ENCODE results near the gene KCNMB2.
"Not testable (repeated sequence)": the region's sequence is repeated elsewhere in the genome, so short reads cannot be mapped to it uniquely, and the experiment has no call there.

The KCNMB2 gene

GRCh38 chr3:178739720-178740119 is 203.5 kb downstream of the KCNMB2 start:
- Mint-ChIP-seq H3K27me3 (peaks cover 7% of the 10 kb centered on the region), H3K4me3 (no peak overlapping the region), H3K36me3 (no peaks in the 10 kb centered on the region), H3K4me1 (no peaks in the 10 kb centered on the region), H3K27ac (no peak overlapping the region), H3K9me3 (no peaks in the 10 kb centered on the region)
- DNase-seq (ENCODE audit: low spot score in 2 of 2) (no peak), ATAC-seq (ENCODE audit: low read depth) (no peak)

- H3K27me3 Mint-ChIP-seq: peaks cover 7% of the 10 kb centered on the region
- peaks cover 2% of the 10 kb centered on the region for H3K9me3 Mint-ChIP-seq
- no peaks in the 10 kb centered on the region for H3K4me1 Mint-ChIP-seq
- no peak overlapping the region for H3K4me3 Mint-ChIP-seq
- ATAC-seq (ENCODE audit: low read depth): no peak
- no peak overlapping the region for H3K27ac Mint-ChIP-seq
- no peak for DNase-seq (ENCODE audit: low spot score in 2 of 2)
- H3K36me3 Mint-ChIP-seq: no peaks in the 10 kb centered on the region
Observed at GRCh38 chr3:178741020-178741419, 204.8 kb downstream of the KCNMB2 start.

- ATAC-seq (ENCODE audit: low read depth) (no peak), DNase-seq (ENCODE audit: low spot score in 2 of 2) (no peak)
- no peaks in the 10 kb centered on the region for H3K4me1 Mint-ChIP-seq
- no peak overlapping the region for H3K27ac Mint-ChIP-seq
- H3K36me3 Mint-ChIP-seq: no peaks in the 10 kb centered on the region
- H3K4me3 Mint-ChIP-seq: no peak overlapping the region
- H3K9me3 Mint-ChIP-seq: peaks cover 3% of the 10 kb centered on the region
- peaks cover 6% of the 10 kb centered on the region for H3K27me3 Mint-ChIP-seq
Observed at GRCh38 chr3:178743297-178743696, 207.1 kb downstream of the KCNMB2 start.

- H3K4me3 Mint-ChIP-seq; H3K9me3 Mint-ChIP-seq; H3K27ac Mint-ChIP-seq; H3K27me3 Mint-ChIP-seq; H3K4me1 Mint-ChIP-seq; ATAC-seq (ENCODE audit: low read depth); DNase-seq (ENCODE audit: low spot score in 2 of 2); H3K36me3 Mint-ChIP-seq: not testable (repeated sequence)
Observed at GRCh38 chr3:178745861-178746655, 209.8 kb downstream of the KCNMB2 start.

GRCh38 chr3:178748874-178749273 is 212.6 kb downstream of the KCNMB2 start:
- H3K9me3 Mint-ChIP-seq: peaks cover 4% of the 10 kb centered on the region
- no peak for DNase-seq (ENCODE audit: low spot score in 2 of 2)
- peaks cover 1% of the 10 kb centered on the region for H3K27me3 Mint-ChIP-seq
- peaks cover 4% of the 10 kb centered on the region for H3K4me1 Mint-ChIP-seq
- H3K27ac Mint-ChIP-seq: no peak overlapping the region
- no peaks in the 10 kb centered on the region for H3K36me3 Mint-ChIP-seq
- no peak overlapping the region for H3K4me3 Mint-ChIP-seq
- no peak for ATAC-seq (ENCODE audit: low read depth)

- DNase-seq (ENCODE audit: low spot score in 2 of 2): no peak
- peaks cover 4% of the 10 kb centered on the region for H3K4me1 Mint-ChIP-seq
- no peak overlapping the region for H3K27ac Mint-ChIP-seq
- peaks cover 2% of the 10 kb centered on the region for H3K27me3 Mint-ChIP-seq
- H3K9me3 Mint-ChIP-seq: peaks cover 5% of the 10 kb centered on the region
- H3K36me3 Mint-ChIP-seq: no peaks in the 10 kb centered on the region
- no peak for ATAC-seq (ENCODE audit: low read depth)
- H3K4me3 Mint-ChIP-seq: no peak overlapping the region
Observed at GRCh38 chr3:178749471-178749870, 213.2 kb downstream of the KCNMB2 start.

GRCh38 chr3:178750639-178751300 is 214.5 kb downstream of the KCNMB2 start:
- no peak overlapping the region for H3K4me3 Mint-ChIP-seq
- peaks cover 3% of the 10 kb centered on the region for H3K27me3 Mint-ChIP-seq
- peaks cover 4% of the 10 kb centered on the region for H3K4me1 Mint-ChIP-seq
- DNase-seq (ENCODE audit: low spot score in 2 of 2): no peak
- no peak overlapping the region for H3K27ac Mint-ChIP-seq
- no peak for ATAC-seq (ENCODE audit: low read depth)
- peaks cover 3% of the 10 kb centered on the region for H3K9me3 Mint-ChIP-seq
- H3K36me3 Mint-ChIP-seq: no peaks in the 10 kb centered on the region

GRCh38 chr3:178752843-178753242 is 216.6 kb downstream of the KCNMB2 start:
- peaks cover 2% of the 10 kb centered on the region for H3K9me3 Mint-ChIP-seq
- H3K27me3 Mint-ChIP-seq: peaks cover 1% of the 10 kb centered on the region
- DNase-seq (ENCODE audit: low spot score in 2 of 2) (no peak), ATAC-seq (ENCODE audit: low read depth) (no peak)
- H3K27ac Mint-ChIP-seq: no peak overlapping the region
- peaks cover 4% of the 10 kb centered on the region for H3K4me1 Mint-ChIP-seq
- H3K36me3 Mint-ChIP-seq: no peaks in the 10 kb centered on the region
- H3K4me3 Mint-ChIP-seq: no peak overlapping the region

GRCh38 chr3:178754852-178755510 is 218.7 kb downstream of the KCNMB2 start:
- H3K27ac Mint-ChIP-seq: no peak overlapping the region
- peaks cover 1% of the 10 kb centered on the region for H3K27me3 Mint-ChIP-seq
- H3K9me3 Mint-ChIP-seq: peaks cover 2% of the 10 kb centered on the region
- peaks cover 4% of the 10 kb centered on the region for H3K4me1 Mint-ChIP-seq
- ATAC-seq (ENCODE audit: low read depth): no peak
- H3K4me3 Mint-ChIP-seq: no peak overlapping the region
- no peak for DNase-seq (ENCODE audit: low spot score in 2 of 2)
- H3K36me3 Mint-ChIP-seq: no peaks in the 10 kb centered on the region

- ATAC-seq (ENCODE audit: low read depth) (no peak), DNase-seq (ENCODE audit: low spot score in 2 of 2) (no peak)
- Mint-ChIP-seq H3K4me3 (no peak overlapping the region), H3K4me1 (peaks cover 2% of the 10 kb centered on the region), H3K27ac (no peak overlapping the region), H3K27me3 (peaks cover 4% of the 10 kb centered on the region), H3K9me3 (no peaks in the 10 kb centered on the region), H3K36me3 (no peaks in the 10 kb centered on the region)
Observed at GRCh38 chr3:178761024-178761423, 224.8 kb downstream of the KCNMB2 start.

GRCh38 chr3:178761461-178761860 is 225.2 kb downstream of the KCNMB2 start:
- no peak overlapping the region for H3K4me3 Mint-ChIP-seq
- H3K4me1 Mint-ChIP-seq: peaks cover 2% of the 10 kb centered on the region
- DNase-seq (ENCODE audit: low spot score in 2 of 2): no peak
- H3K9me3 Mint-ChIP-seq: no peaks in the 10 kb centered on the region
- H3K27ac Mint-ChIP-seq: no peak overlapping the region
- no peak for ATAC-seq (ENCODE audit: low read depth)
- no peaks in the 10 kb centered on the region for H3K36me3 Mint-ChIP-seq
- H3K27me3 Mint-ChIP-seq: peaks cover 4% of the 10 kb centered on the region

- H3K4me1 Mint-ChIP-seq: peaks cover 2% of the 10 kb centered on the region
- H3K9me3 Mint-ChIP-seq: no peaks in the 10 kb centered on the region
- DNase-seq (ENCODE audit: low spot score in 2 of 2) (no peak), ATAC-seq (ENCODE audit: low read depth) (no peak)
- H3K4me3 Mint-ChIP-seq: no peak overlapping the region
- H3K27me3 Mint-ChIP-seq: peaks cover 4% of the 10 kb centered on the region
- H3K36me3 Mint-ChIP-seq: no peaks in the 10 kb centered on the region
- H3K27ac Mint-ChIP-seq: no peak overlapping the region
Observed at GRCh38 chr3:178762385-178762784, 226.1 kb downstream of the KCNMB2 start.

- Mint-ChIP-seq H3K9me3 (no peaks in the 10 kb centered on the region), H3K27me3 (peaks cover 6% of the 10 kb centered on the region), H3K4me3 (no peak overlapping the region), H3K36me3 (no peaks in the 10 kb centered on the region), H3K4me1 (peaks cover 1% of the 10 kb centered on the region), H3K27ac (no peak overlapping the region)
- no peak for DNase-seq (ENCODE audit: low spot score in 2 of 2)
- ATAC-seq (ENCODE audit: low read depth): no peak
Observed at GRCh38 chr3:178765472-178765871, 229.2 kb downstream of the KCNMB2 start.

- no peaks in the 10 kb centered on the region for H3K4me1 Mint-ChIP-seq
- no peak overlapping the region for H3K4me3 Mint-ChIP-seq
- no peak for ATAC-seq (ENCODE audit: low read depth)
- no peaks in the 10 kb centered on the region for H3K36me3 Mint-ChIP-seq
- H3K27ac Mint-ChIP-seq: no peak overlapping the region
- peaks cover 3% of the 10 kb centered on the region for H3K9me3 Mint-ChIP-seq
- no peak for DNase-seq (ENCODE audit: low spot score in 2 of 2)
- H3K27me3 Mint-ChIP-seq: peaks cover 4% of the 10 kb centered on the region
Observed at GRCh38 chr3:178767581-178767980, 231.3 kb downstream of the KCNMB2 start.

Data from memory B cell (primary cell).